CD4-positive, alpha-beta memory T cell (primary cell): ENCODE results near the gene ITGB2. TPM values are rescaled to one million over a fixed set of nuclear protein-coding genes. Genes with fewer than 3 reads are reported as not detected.

ENCODE experiments used
- CTCF ChIA-PET: fragments of 350-600 bp; sonication (Branson Sonifier 250); formaldehyde crosslinking; loops from one replicate; lab custom pipeline; 2021; ENCODE audit warnings: inconsistent platforms; ENCODE audit not compliant: partially characterized antibody; lab: Charles Lee
- POLR2A ChIA-PET: fragments of 350-600 bp; sonication (Branson Sonifier 250); formaldehyde crosslinking; loops from one replicate; lab custom pipeline; 2021; ENCODE audit not compliant: partially characterized antibody; lab: Charles Lee
- DNase-seq, 5 donors: peaks; one replicate each; pipeline versions ENCODE4 v3.0.0 to v3.0.0-alpha.2; 2020 to 2022; ENCODE audit warnings: mixed read lengths in 1 of 5
- H3K27ac ChIP-seq: one replicate; pipeline ENCODE4 v1.7.0; 2013; ENCODE audit warnings: low read depth, low read length
- H3K27me3 ChIP-seq: 2 replicates; pipeline ENCODE4 v1.7.0; 2013; ENCODE audit warnings: mild to moderate bottlenecking, low read length, moderate library complexity; ENCODE audit not compliant: insufficient read depth
- H3K36me3 ChIP-seq: 2 replicates; pipeline ENCODE4 v1.7.0; 2013; ENCODE audit warnings: mild to moderate bottlenecking, low read length, moderate library complexity; ENCODE audit not compliant: insufficient read depth
- H3K4me1 ChIP-seq: 2 replicates; pipeline ENCODE4 v1.7.0; 2013; ENCODE audit warnings: mild to moderate bottlenecking, low read length, moderate library complexity; ENCODE audit not compliant: insufficient read depth
- H3K4me3 ChIP-seq, 2 donors: one replicate each; pipeline ENCODE4 v1.7.0; 2013; ENCODE audit warnings: low read length in 2 of 2, mild to moderate bottlenecking in 1 of 2
- H3K9me3 ChIP-seq, 2 donors: one replicate each; pipeline ENCODE4 v1.7.0; 2013; ENCODE audit warnings: low read length in 2 of 2, control low read depth in 1 of 2; ENCODE audit not compliant: control insufficient read depth in 1 of 2
- H3K27ac Mint-ChIP-seq, 7 donors: one replicate each; pipeline ENCODE4 v1.8.0; 2020 to 2021; ENCODE audit warnings: mixed read lengths in 7 of 7, mild to moderate bottlenecking in 6 of 7, inconsistent platforms in 3 of 7, moderate library complexity in 3 of 7
- H3K27me3 Mint-ChIP-seq, 2 donors: one replicate each; pipeline ENCODE4 v1.8.0; 2020 to 2021; ENCODE audit warnings: mixed read lengths in 2 of 2
- H3K36me3 Mint-ChIP-seq, 2 donors: one replicate each; pipeline ENCODE4 v1.8.0; 2020 to 2021; ENCODE audit warnings: mixed read lengths in 2 of 2, inconsistent platforms in 1 of 2, mild to moderate bottlenecking in 1 of 2
- H3K4me1 Mint-ChIP-seq, 4 donors: one replicate each; pipeline ENCODE4 v1.8.0; 2020 to 2021; ENCODE audit warnings: mixed read lengths in 4 of 4, mild to moderate bottlenecking in 1 of 4
- H3K4me3 Mint-ChIP-seq, 8 donors: one replicate each; pipeline ENCODE4 v1.8.0; 2020 to 2021; ENCODE audit warnings: mixed read lengths in 8 of 8, mild to moderate bottlenecking in 7 of 8, moderate library complexity in 6 of 8, inconsistent platforms in 3 of 8
- H3K9me3 Mint-ChIP-seq, 8 donors: one replicate each; pipeline ENCODE4 v1.8.0; 2020 to 2021; ENCODE audit warnings: mixed read lengths in 8 of 8, mild to moderate bottlenecking in 5 of 8, inconsistent platforms in 3 of 8, moderate library complexity in 1 of 8
- intact Hi-C: fragments of 100-400 bp; cut with micrococcal nuclease; formaldehyde crosslinking; loops from one replicate; pipeline ENCODE4 v1.15.1; 2023
- polyA plus RNA-seq, 2 donors: library from polyadenylated mRNA; unstranded; fragments of 300-500 nt; fragmentation: Illumina TruSeq; gene quantifications; one replicate each; pipeline ENCODE4 v1.2.3, GENCODE V29; 2021
- total RNA-seq, 2 experiments: library from RNA; stranded (reverse); gene quantifications; one replicate each; pipeline ENCODE4 v1.2.3, GENCODE V29; 2021

ITGB2 gene
- total and polyA plus RNA-seq, 4 experiments from 2014 or later, result 278 to 575 (median 414) TPM

- POLR2A ChIA-PET, result interaction anchor here (0.6 to 13.0 kb wide), 5 partner anchors 12 to 450 kb away, joined by 3 to 756 read pairs (median 173); partner anchors contain the start of genes ITGB2, PTTG1IP and UBE2G2
- Histone ChIP-seq H3K27ac (peak overlapping the region; percentile 38), H3K27me3 (no peaks in the 10 kb centered on the region), H3K4me1 (peaks cover 90% of the 10 kb centered on the region), H3K9me3 (no peaks in the 10 kb centered on the region), H3K36me3 (no peaks in the 10 kb centered on the region), H3K4me3 (peak overlapping the region in 1 of 2 donors; percentile 5)
- intact Hi-C loops, result no loop called here
- no peak for DNase-seq
- Mint-ChIP-seq H3K4me1 (peaks cover 63 to 94% (median 78%) of the 10 kb centered on the region in 4 donors), H3K9me3 (peaks cover 0 to 5% (median 0%) of the 10 kb centered on the region in 8 donors), H3K27me3 (no peaks in the 10 kb centered on the region), H3K4me3 (peak overlapping the region; percentile 46 to 100 (median 76)), H3K27ac (peak overlapping the region; percentile 71 to 98 (median 90)), H3K36me3 (peaks cover 0 to 28% of the 10 kb centered on the region in 2 donors)
- CTCF ChIA-PET, result interaction anchor here (4.8 to 12.7 kb wide), 2 partner anchors 11 to 30 kb away, joined by 86 to 253 read pairs; no protein-coding TSS in a partner anchor
These were observed 4.7 kb upstream of the ITGB2 start for GRCh38 chr21:44925378-44925755.

GRCh38 chr21:44924606-44925377 lies 4.1 kb upstream of the ITGB2 start:
- Histone ChIP-seq H3K4me1 (peaks cover 84% of the 10 kb centered on the region), H3K4me3 (no peak overlapping the region), H3K9me3 (no peaks in the 10 kb centered on the region), H3K36me3 (no peaks in the 10 kb centered on the region), H3K27ac (peak overlapping the region; percentile 44), H3K27me3 (no peaks in the 10 kb centered on the region)
- ChIA-PET POLR2A (interaction anchor here (0.6 to 13.0 kb wide), 4 partner anchors 11 to 450 kb away, joined by 3 to 756 read pairs (median 148); partner anchors contain the start of genes ITGB2 and UBE2G2), CTCF (interaction anchor here (4.8 to 12.7 kb wide), 2 partner anchors 11 to 29 kb away, joined by 86 to 253 read pairs; no protein-coding TSS in a partner anchor)
- peaks cover 58 to 93% (median 74%) of the 10 kb centered on the region in 4 donors for H3K4me1 Mint-ChIP-seq
- peak in 2 of 5 donors; percentile 34 to 64 for DNase-seq
- H3K4me3 Mint-ChIP-seq, result peak overlapping the region; percentile 59 to 100 (median 76)
- H3K27me3 Mint-ChIP-seq, result no peaks in the 10 kb centered on the region
- intact Hi-C loops, result no loop called here
- H3K36me3 Mint-ChIP-seq, result peaks cover 3 to 31% of the 10 kb centered on the region in 2 donors
- peak overlapping the region; percentile 71 to 98 (median 90) for H3K27ac Mint-ChIP-seq
- peaks cover 0 to 5% (median 0%) of the 10 kb centered on the region in 8 donors for H3K9me3 Mint-ChIP-seq

GRCh38 chr21:44923480-44924084 lies 2.9 kb upstream of the ITGB2 start:
- CTCF ChIA-PET, result interaction anchor here (12.7 kb wide), 1 partner anchor 28 kb away, joined by 253 read pairs; no protein-coding TSS in a partner anchor
- POLR2A ChIA-PET, result interaction anchor here (0.6 to 13.0 kb wide), 2 partner anchors 11 to 32 kb away, joined by 4 to 267 read pairs; no protein-coding TSS in a partner anchor

DNA sequence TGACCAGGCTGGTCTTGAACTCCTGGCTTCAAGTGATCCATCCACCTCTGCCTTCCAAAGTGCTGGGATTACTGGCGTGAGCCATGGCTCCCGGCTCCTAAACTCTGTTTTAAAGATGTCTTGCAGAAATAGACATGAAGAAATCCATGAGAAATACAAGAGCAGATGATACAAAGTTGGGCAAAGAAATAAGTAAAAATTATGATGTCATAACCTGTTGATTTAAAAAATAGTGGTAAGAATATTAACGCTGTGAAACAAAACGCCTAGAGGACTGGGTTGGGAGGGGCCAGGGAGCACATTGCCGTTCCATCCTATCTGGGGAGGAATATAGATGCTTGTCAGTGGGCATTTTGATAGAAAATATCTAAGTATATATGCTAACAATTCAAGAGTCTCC lies 1.2 kb upstream of the ITGB2 start:
- H3K4me3 ChIP-seq, result peak overlapping the region in 1 of 2 donors; percentile 98
- CTCF ChIA-PET, result interaction anchor here (1.9 kb wide), 1 partner anchor 10 kb away, joined by 7 read pairs; no protein-coding TSS in a partner anchor
- H3K27me3 ChIP-seq, result no peaks in the 10 kb centered on the region
- no peaks in the 10 kb centered on the region for H3K27me3 Mint-ChIP-seq
- POLR2A ChIA-PET, result interaction anchor here (1.1 to 17.5 kb wide), 5 partner anchors 9 to 48 kb away, joined by 4 to 756 read pairs (median 40); partner anchors contain the start of gene PTTG1IP
- H3K4me3 Mint-ChIP-seq, result peak overlapping the region; percentile 75 to 100 (median 100)
- H3K27ac ChIP-seq, result peak overlapping the region; percentile 75
- H3K9me3 Mint-ChIP-seq, result peaks cover 0 to 1% (median 0%) of the 10 kb centered on the region in 8 donors
- no peaks in the 10 kb centered on the region for H3K9me3 ChIP-seq
- peaks cover 10% of the 10 kb centered on the region for H3K36me3 ChIP-seq
- DNase-seq, result no peak
- H3K4me1 ChIP-seq, result peaks cover 76% of the 10 kb centered on the region
- intact Hi-C loops, result loop anchor here (1.0 kb wide), 1 partner anchor 11 kb away; no protein-coding TSS in a partner anchor
- H3K27ac Mint-ChIP-seq, result peak overlapping the region; percentile 80 to 98 (median 94)
- peaks cover 52 to 90% (median 67%) of the 10 kb centered on the region in 4 donors for H3K4me1 Mint-ChIP-seq
- peaks cover 12 to 36% of the 10 kb centered on the region in 2 donors for H3K36me3 Mint-ChIP-seq

More at GRCh38 chr21:44923480-44924084, 2.9 kb upstream of the ITGB2 start:
- H3K4me3 Mint-ChIP-seq, result peak overlapping the region in 7 of 8 donors; percentile 30 to 100 (median 77)
- Histone ChIP-seq H3K9me3 (no peaks in the 10 kb centered on the region), H3K4me3 (peak overlapping the region in 1 of 2 donors; percentile 0), H3K27me3 (no peaks in the 10 kb centered on the region), H3K27ac (peak overlapping the region; percentile 44), H3K36me3 (no peaks in the 10 kb centered on the region), H3K4me1 (peaks cover 74% of the 10 kb centered on the region)
- no peak for DNase-seq
- no peaks in the 10 kb centered on the region for H3K27me3 Mint-ChIP-seq
- peak overlapping the region; percentile 26 to 98 (median 71) for H3K27ac Mint-ChIP-seq
- intact Hi-C loops, result no loop called here
- peaks cover 6 to 31% of the 10 kb centered on the region in 2 donors for H3K36me3 Mint-ChIP-seq
- peaks cover 0 to 1% (median 0%) of the 10 kb centered on the region in 8 donors for H3K9me3 Mint-ChIP-seq
- peaks cover 50 to 90% (median 66%) of the 10 kb centered on the region in 4 donors for H3K4me1 Mint-ChIP-seq

- Mint-ChIP-seq H3K36me3 (peaks cover 18 to 41% of the 10 kb centered on the region in 2 donors), H3K9me3 (peaks cover 0 to 1% (median 0%) of the 10 kb centered on the region in 8 donors), H3K27ac (peak overlapping the region; percentile 93 to 98 (median 97)), H3K4me3 (peak overlapping the region; percentile 95 to 100 (median 100)), H3K4me1 (peaks cover 52 to 91% (median 68%) of the 10 kb centered on the region in 4 donors), H3K27me3 (no peaks in the 10 kb centered on the region)
- peaks cover 10% of the 10 kb centered on the region for H3K36me3 ChIP-seq
- H3K9me3 ChIP-seq, result no peaks in the 10 kb centered on the region
- DNase-seq, result peak in 1 of 5 donors; percentile 19
- peak overlapping the region; percentile 75 for H3K27ac ChIP-seq
- H3K4me1 ChIP-seq, result peaks cover 78% of the 10 kb centered on the region
- intact Hi-C loops, result no loop called here
- H3K27me3 ChIP-seq, result no peaks in the 10 kb centered on the region
- peak overlapping the region; percentile 94 to 98 for H3K4me3 ChIP-seq
- ChIA-PET CTCF (interaction anchor here (0.9 to 2.2 kb wide), 8 partner anchors 8 to 127 kb away, joined by 3 to 13 read pairs (median 6); partner anchors contain the start of gene PTTG1IP), POLR2A (interaction anchor here (0.7 to 17.5 kb wide), 15 partner anchors 8 to 836 kb away, joined by 3 to 756 read pairs (median 4); partner anchors contain the start of genes PTTG1IP and UBE2G2)
These were observed 596 bp downstream of the ITGB2 start for GRCh38 chr21:44919913-44920693.
